Lower leg skin (tissue), 3 donors: Measurements from ENCODE around the gene TRAPPC2B.

Experiments
- CTCF ChIP-seq, 3 donors: fragments of 450-650 bp; IDR thresholded peaks; one replicate each; pipeline ENCODE4 v1.5.1; 2016; ENCODE audit warnings: antibody characterized with exemption in 3 of 3, mild to moderate bottlenecking in 3 of 3, moderate library complexity in 2 of 3
- POLR2A ChIP-seq, 2 donors: fragments of 450-650 bp; IDR thresholded peaks; one replicate each; pipeline ENCODE4 v1.6.1; 2016 to 2017; ENCODE audit warnings: antibody characterized with exemption in 2 of 2, mild to moderate bottlenecking in 1 of 2, moderate library complexity in 1 of 2

GRCh38 chr19:57321751-57322150 is 41.6 kb upstream of the TRAPPC2B start:
- no peak for TF ChIP-seq CTCF (IDR thresholded peaks at IDR 0.05)
- TF ChIP-seq POLR2A (IDR thresholded peaks at IDR 0.05), result no peak
